Thyroid gland (tissue), 4 donors: ENCODE data around the gene NAV3.

Source experiments
- CTCF ChIP-seq, 6 experiments: fragments of 200-600 bp in 3 of 6; fragments of 450-650 bp in 3 of 6; sonication (generic) in 3 of 6; IDR thresholded peaks; one replicate each; pipeline ENCODE4 v1.5.1; 2016 to 2019; ENCODE audit warnings: antibody characterized with exemption in 6 of 6, mild to moderate bottlenecking in 2 of 6, inconsistent platforms in 1 of 6, moderate library complexity in 1 of 6
- POLR2A ChIP-seq, 2 donors: fragments of 450-650 bp; IDR thresholded peaks; one replicate each; pipeline ENCODE4 v1.6.1; 2017; ENCODE audit warnings: antibody characterized with exemption in 2 of 2, mild to moderate bottlenecking in 2 of 2, moderate library complexity in 1 of 2

GRCh38 chr12:78186670-78187069 lies 356.0 kb downstream of the NAV3 start:
- TF ChIP-seq CTCF (IDR thresholded peaks at IDR 0.05) (no peak), POLR2A (IDR thresholded peaks at IDR 0.05) (no peak)
